ENCODE results near the gene ABCB11. TPM values are rescaled to one million over a fixed set of nuclear protein-coding genes. Genes with fewer than 3 reads are reported as not detected.

The ABCB11 gene
- total and polyA plus RNA-seq, 10 of the 15 experiments (the other 5 are each of a cell fraction or from before 2014, with no cell fraction given) = not detected

GRCh38 chr2:168890006-168890782, 140.9 kb downstream of the ABCB11 start, which contains the start of gene SPC25 (continued):
- 0 out of 2 replicates have a peak, but pooled peaks have one; percentile 10 for TF ChIP-seq REST (IDR thresholded peaks at IDR 0.05; ENCODE audit: low read depth, low read length)

- H3K9ac ChIP-seq (ENCODE audit: control insufficient read depth, insufficient read depth, low read length) = peak overlapping the region; percentile 83
- H3K9me3 ChIP-seq (replicated peaks; ENCODE audit: control insufficient read depth, insufficient read depth, low read length) = no peaks in the 10 kb centered on the region
- H3K79me2 ChIP-seq (ENCODE audit: control insufficient read depth, insufficient read depth, low read length) = peaks cover 9% of the 10 kb centered on the region
- FAIRE-seq (no peak), ATAC-seq (peak; percentile 11), DNase-seq (ENCODE audit: low read depth, low spot score) (no peak)
- ChIA-PET CTCF (interaction anchor here (0.6 kb wide), 2 partner anchors 746 to 885 kb away, joined by 3 to 4 read pairs; no protein-coding TSS in a partner anchor), SMC1A (ENCODE audit: uncharacterized antibody, unreplicated experiment) (no interaction called here), POLR2A (no interaction called here), RAD21 (ENCODE audit: unreplicated experiment) (no interaction called here)
- H3K4me1 ChIP-seq (ENCODE audit: control insufficient read depth, insufficient read depth, low read length) = no peaks in the 10 kb centered on the region
- H3K4me2 ChIP-seq (ENCODE audit: control insufficient read depth, insufficient read depth) = peak overlapping the region; percentile 36
- H3K27ac ChIP-seq (ENCODE audit: control insufficient read depth, insufficient read depth) = peak overlapping the region; percentile 52
- in situ Hi-C loops (cut with MboI) (no loop called here), intact Hi-C loops (cut with micrococcal nuclease; ENCODE audit: unreplicated experiment) (no loop called here)
- 15% methylated on average over 3 of the region's 3 CpGs for WGBS (ENCODE audit: insufficient coverage, insufficient replicate concordance, low lambda C conversion rate, missing lambda C conversion rate)
- no peak for TF ChIP-seq ZNF217 (IDR thresholded peaks at IDR 0.05)
- no peak for TF ChIP-seq SP1 (IDR thresholded peaks at IDR 0.05; ENCODE audit: low read depth, low read length)
- TF ChIP-seq CEBPB (IDR thresholded peaks at IDR 0.05; ENCODE audit: borderline replicate concordance in 1 of 2, low read depth in 2 of 2, low read length in 2 of 2) = no peak
- TF ChIP-seq PML (IDR thresholded peaks at IDR 0.05; ENCODE audit: low read length) = no peak
- no peak for TF ChIP-seq MTA2 (IDR thresholded peaks at IDR 0.05; ENCODE audit: low read depth)
- no peak for TF ChIP-seq CBFB (IDR thresholded peaks at IDR 0.05; ENCODE audit: low read depth)
- TF ChIP-seq PBX3 (IDR thresholded peaks at IDR 0.05; ENCODE audit: insufficient replicate concordance, low read depth, low read length) = no peak
- TF ChIP-seq SMAD5 (IDR thresholded peaks at IDR 0.05; ENCODE audit: low read depth) = no peak
- no peak for TF ChIP-seq RELB (IDR thresholded peaks at IDR 0.05; ENCODE audit: low read depth)
- no peak for TF ChIP-seq RB1 (IDR thresholded peaks at IDR 0.05; ENCODE audit: borderline replicate concordance)
- no peak for TF ChIP-seq IRF3 (IDR thresholded peaks at IDR 0.05)
- TF ChIP-seq TCF12 (IDR thresholded peaks at IDR 0.05; ENCODE audit: low read depth, low read length) = no peak
- TF ChIP-seq NR2C1 (IDR thresholded peaks at IDR 0.05) = no peak
- no peak for TF ChIP-seq PAX5 (IDR thresholded peaks at IDR 0.05; ENCODE audit: borderline replicate concordance, low read depth, low read length)
- no peaks in the 10 kb centered on the region for H4K20me1 ChIP-seq (ENCODE audit: control insufficient read depth, insufficient read depth)
- H3K36me3 ChIP-seq (ENCODE audit: control insufficient read depth in 2 of 2, insufficient read depth in 2 of 2, low read length in 1 of 2) = no peaks in the 10 kb centered on the region; a peak in 1 of 4 replicates
- peak overlapping the region; percentile 78 for H2AFZ ChIP-seq (ENCODE audit: control insufficient read depth, low read depth, low read length)
- H3K4me3 ChIP-seq = peak overlapping the region; percentile 93
- 0 out of 4 replicates have a peak, but pooled peaks cover 0 to 3% of the 10 kb centered on the region in 2 experiments for H3K27me3 ChIP-seq (replicated peaks in 1 of 2; ENCODE audit: control insufficient read depth in 2 of 2, insufficient read depth in 2 of 2, low read length in 1 of 2)
- TSS peak; percentile 71 for BruUV-seq (replicated peaks)
Observed at GRCh38 chr2:168889635-168890005, 141.5 kb downstream of the ABCB11 start.

Data from GM12878 (cell line).